K562 (cell line): ENCODE measurements around the gene LSP1. TPM values are rescaled to one million over a fixed set of nuclear protein-coding genes. Genes with fewer than 3 reads are reported as not detected.

Experiments
- ATAC-seq: fragments of 200-7000 bp; cut with Tn5 transposase; 3 replicates; pipeline ENCODE4 v1.9.1; 2020; ENCODE audit warnings: moderate library complexity
- BruUV-seq: library from RNA; stranded (reverse); fragments of 400-500 nt; replicated peaks from 2 replicates; lab custom pipeline; 2021; lab: Mats Ljungman, UMichigan
- CTCF ChIA-PET: fragments of 300-600 bp; formaldehyde crosslinking; extraction: SDS; loops from one replicate; lab custom pipeline; 2021; ENCODE audit warnings: low intra/inter-chr PET ratio; lab: Yijun Ruan, JAX
- POLR2A ChIA-PET: fragments of 300-600, 350-650 bp; sonication (Branson Sonifier 250); formaldehyde crosslinking; extraction: SDS; loops from one replicate; lab custom pipeline; 2021; ENCODE audit warnings: antibody characterized with exemption, inconsistent platforms; lab: Yijun Ruan, JAX
- DNase-seq, 4 experiments: peaks; one replicate each; pipeline versions ENCODE4 v3.0.0 to v3.0.0-alpha.2; 2011 to 2018; ENCODE audit warnings: low spot score in 3 of 4, mixed read lengths in 3 of 4; ENCODE audit errors: extremely low read depth in 1 of 4
- FAIRE-seq: peaks from 2 replicates; lab custom pipeline; 2011; peaks lifted over from hg19 to GRCh38; lab: Jason Lieb, UNC
- H2AFZ ChIP-seq: 2 replicates; pipeline ENCODE4 v1.6.0; 2011; ENCODE audit warnings: low read depth, low read length, control low read depth, inconsistent platforms
- H3K27ac ChIP-seq: fragments of 200-600 bp; 3 replicates; pipeline ENCODE4 v1.8.0; 2011; ENCODE audit warnings: low read depth, mild to moderate bottlenecking, control low read depth, inconsistent platforms, low read length, moderate library complexity, mixed read lengths; ENCODE audit errors: extremely low read depth
- H3K27me3 ChIP-seq, 2 experiments: fragments of 300-600 bp in 1 of 2; 2 replicates in 1 of 2; 3 replicates in 1 of 2; pipeline versions ENCODE4 v1.6.0 to v1.8.0; 2011; ENCODE audit warnings: inconsistent platforms in 2 of 2, low read length in 2 of 2, mild to moderate bottlenecking in 1 of 2, mixed read lengths in 1 of 2, moderate library complexity in 1 of 2; ENCODE audit not compliant: control insufficient read depth in 2 of 2, insufficient read depth in 2 of 2
- H3K36me3 ChIP-seq: fragments of 300-600 bp; 3 replicates; pipeline ENCODE4 v1.8.0; 2011; ENCODE audit warnings: mild to moderate bottlenecking, low read length, inconsistent platforms; ENCODE audit not compliant: control insufficient read depth, insufficient read depth
- H3K4me1 ChIP-seq, 2 experiments: fragments of 200-600 bp in 1 of 2; replicated peaks in 1 of 2; 2 replicates in 1 of 2; 3 replicates in 1 of 2; pipeline versions ENCODE4 v1.5.1 to v1.8.0; 2011; ENCODE audit warnings: inconsistent platforms in 2 of 2, low read length in 2 of 2, mild to moderate bottlenecking in 1 of 2, mixed read lengths in 1 of 2, moderate library complexity in 1 of 2; ENCODE audit not compliant: control insufficient read depth in 2 of 2, insufficient read depth in 2 of 2
- H3K4me2 ChIP-seq: 2 replicates; pipeline ENCODE4 v1.6.1; 2011; ENCODE audit warnings: low read length, control low read depth, inconsistent platforms, mixed read lengths; ENCODE audit not compliant: insufficient read depth
- H3K4me3 ChIP-seq: fragments of 200-600 bp; sonication (generic), shearing (Covaris generic); 2 replicates; pipeline ENCODE4 v1.5.1; 2016; ENCODE audit warnings: control low read depth, inconsistent platforms
- H3K79me2 ChIP-seq: fragments of 200-600 bp; 3 replicates; pipeline ENCODE4 v1.8.0; 2011; ENCODE audit warnings: low read length, inconsistent platforms; ENCODE audit not compliant: control insufficient read depth, insufficient read depth
- H3K9ac ChIP-seq, 2 experiments: 2 replicates each; pipeline versions ENCODE4 v1.6.0 to v1.6.1; 2011; ENCODE audit warnings: low read depth in 2 of 2, low read length in 2 of 2, control low read depth in 1 of 2, inconsistent platforms in 1 of 2, mild to moderate bottlenecking in 1 of 2, mixed read lengths in 1 of 2; ENCODE audit not compliant: insufficient read depth in 1 of 2
- H3K9me1 ChIP-seq: one replicate; pipeline ENCODE4 v1.6.0; 2011; ENCODE audit warnings: inconsistent platforms, mild to moderate bottlenecking, low read length, moderate library complexity; ENCODE audit not compliant: control insufficient read depth, insufficient read depth
- H3K9me3 ChIP-seq: replicated peaks from 2 replicates; pipeline ENCODE4 v1.5.1; 2011; ENCODE audit warnings: low read depth, low read length, inconsistent platforms; ENCODE audit not compliant: control insufficient read depth, insufficient read depth
- H4K20me1 ChIP-seq: replicated peaks from 2 replicates; pipeline ENCODE4 v1.6.1; 2011; ENCODE audit warnings: low read length, inconsistent platforms, mixed read lengths; ENCODE audit not compliant: control insufficient read depth, insufficient read depth
- ATF1 ChIP-seq, 2 experiments: fragments of 450-650 bp in 1 of 2; IDR thresholded peaks; 2 replicates each; pipeline ENCODE4 v1.6.1; 2016; ENCODE audit warnings: missing compliant biosample characterization in 1 of 2, missing genetic modification characterization in 1 of 2
- CREB3 ChIP-seq: fragments of 450-650 bp; conservative IDR thresholded peaks from 2 replicates; pipeline ENCODE4 v1.6.1; 2016; ENCODE audit warnings: missing genetic modification characterization, low read depth, mild to moderate bottlenecking, missing compliant biosample characterization, moderate library complexity
- HOMEZ ChIP-seq: fragments of 250-450 bp; sonication (Bioruptor Pico); IDR thresholded peaks from 2 replicates; pipeline ENCODE4 v1.4.0; 2020; ENCODE audit warnings: mild to moderate bottlenecking, moderate library complexity
- L3MBTL2 ChIP-seq: fragments of 450-650 bp; IDR thresholded peaks from 2 replicates; pipeline ENCODE4 v1.6.1; 2016; ENCODE audit warnings: mild to moderate bottlenecking, moderate library complexity
- NFRKB ChIP-seq: fragments of 450-650 bp; IDR thresholded peaks from 2 replicates; pipeline ENCODE4 v1.6.1; 2016; ENCODE audit warnings: low read depth
- RUNX1 ChIP-seq: sonication (generic); IDR thresholded peaks from 2 replicates; pipeline ENCODE4 v1.6.1; 2016; ENCODE audit warnings: antibody characterized with exemption, low read depth
- SMC3 ChIP-seq: conservative IDR thresholded peaks from 2 replicates; pipeline ENCODE4 v1.6.1; 2011; ENCODE audit warnings: low read depth, low read length, improper control_type of control experiment; ENCODE audit not compliant: insufficient read depth
- SP1 ChIP-seq: sonication (generic); formaldehyde crosslinking; IDR thresholded peaks from 2 replicates; pipeline ENCODE4 v1.8.1; 2022; ENCODE audit warnings: mild to moderate bottlenecking, missing genetic modification reagents
- TAF15 ChIP-seq: fragments of 200-400 bp; formaldehyde crosslinking; IDR thresholded peaks from 2 replicates; pipeline ENCODE4 v1.6.1; 2017; ENCODE audit warnings: mild to moderate bottlenecking, low read depth, low read length, moderate library complexity
- TARDBP ChIP-seq: fragments of 450-650 bp; IDR thresholded peaks from 2 replicates; pipeline ENCODE4 v1.6.1; 2016
- TCFL5 ChIP-seq: fragments of 250-450 bp; sonication (Bioruptor Pico); conservative IDR thresholded peaks from 2 replicates; pipeline ENCODE4 v1.6.1; 2021; ENCODE audit warnings: mild to moderate bottlenecking, moderate library complexity, matching md5 sums
- TGIF2 ChIP-seq: sonication (generic); formaldehyde crosslinking; IDR thresholded peaks from 2 replicates; pipeline ENCODE4 v1.8.1; 2022; ENCODE audit warnings: mild to moderate bottlenecking, missing genetic modification reagents, moderate library complexity
- ZNF696 ChIP-seq: fragments of 250-450 bp; sonication (Bioruptor Pico); conservative IDR thresholded peaks from 2 replicates; pipeline ENCODE4 v1.4.0; 2020; ENCODE audit warnings: mild to moderate bottlenecking, moderate library complexity
- WGBS: fragments of 100-300 bp; shearing (Covaris generic); methylation state at CpG from one replicate; pipeline ENCODE4 v1.1.6; 2016; ENCODE audit warnings: low coverage, mixed read lengths; ENCODE audit not compliant: insufficient coverage; ENCODE audit errors: missing lambda C conversion rate; 5-methylcytosine and 5-hydroxymethylcytosine counted together
- in situ Hi-C: fragments of 300-500 bp; cut with MboI; formaldehyde crosslinking; loops from 4 replicates; pipeline ENCODE4 v1.15.0; 2018; ENCODE audit warnings: inconsistent platforms, mixed read lengths
- intact Hi-C: fragments of 100-400 bp; cut with micrococcal nuclease; formaldehyde crosslinking; loops from 2 replicates; pipeline ENCODE4 v1.14.2; 2022
- polyA plus RNA-seq, 8 experiments: library from polyadenylated mRNA; depleted of rRNA in 4 of 8; stranded (reverse) in 5 of 8; unstranded in 3 of 8; fragments of >200 nt; fragmentation: Nextera tagmentation in 2 of 8; fragmentation: Illumina TruSeq in 1 of 8; extraction: Ambion mirVana in 2 of 8; extraction: Trizol in 1 of 8; gene quantifications; 2 replicates each; pipeline versions ENCODE4 v1.2.1 to v1.2.3, GENCODE V29; 2011 to 2014; ENCODE audit warnings: inconsistent platforms in 1 of 8, missing spikeins in 1 of 8
- total RNA-seq, 7 experiments: library from RNA; depleted of rRNA in 6 of 7; stranded (reverse); fragments of >200 nt in 6 of 7; fragmentation: Illumina TruSeq in 2 of 7; extraction: Trizol in 2 of 7; gene quantifications; 2 replicates each; pipeline versions ENCODE4 v1.2.1 to v1.2.3, GENCODE V29; 2011 to 2021; ENCODE audit warnings: low replicate concordance in 1 of 7
- TF ChIP-seq, protein P1 (sequence below): fragments of 250-450 bp; sonication (Bioruptor Pico); IDR thresholded peaks from 2 replicates; pipeline ENCODE4 v1.5.0; 2021; ENCODE audit warnings: mild to moderate bottlenecking, borderline replicate concordance
- TF ChIP-seq, protein P2 (sequence below): IDR thresholded peaks from 2 replicates; pipeline ENCODE4 v1.6.1; 2012; ENCODE audit warnings: low read depth, low read length, improper control_type of control experiment, borderline replicate concordance

Gene LSP1
- total and polyA plus RNA-seq, 9 of the 15 experiments (the other 6 are each of a cell fraction or from before 2014, with no cell fraction given) = 0.08 to 2.9 (median 0.65) TPM; not detected in 2

DNA sequence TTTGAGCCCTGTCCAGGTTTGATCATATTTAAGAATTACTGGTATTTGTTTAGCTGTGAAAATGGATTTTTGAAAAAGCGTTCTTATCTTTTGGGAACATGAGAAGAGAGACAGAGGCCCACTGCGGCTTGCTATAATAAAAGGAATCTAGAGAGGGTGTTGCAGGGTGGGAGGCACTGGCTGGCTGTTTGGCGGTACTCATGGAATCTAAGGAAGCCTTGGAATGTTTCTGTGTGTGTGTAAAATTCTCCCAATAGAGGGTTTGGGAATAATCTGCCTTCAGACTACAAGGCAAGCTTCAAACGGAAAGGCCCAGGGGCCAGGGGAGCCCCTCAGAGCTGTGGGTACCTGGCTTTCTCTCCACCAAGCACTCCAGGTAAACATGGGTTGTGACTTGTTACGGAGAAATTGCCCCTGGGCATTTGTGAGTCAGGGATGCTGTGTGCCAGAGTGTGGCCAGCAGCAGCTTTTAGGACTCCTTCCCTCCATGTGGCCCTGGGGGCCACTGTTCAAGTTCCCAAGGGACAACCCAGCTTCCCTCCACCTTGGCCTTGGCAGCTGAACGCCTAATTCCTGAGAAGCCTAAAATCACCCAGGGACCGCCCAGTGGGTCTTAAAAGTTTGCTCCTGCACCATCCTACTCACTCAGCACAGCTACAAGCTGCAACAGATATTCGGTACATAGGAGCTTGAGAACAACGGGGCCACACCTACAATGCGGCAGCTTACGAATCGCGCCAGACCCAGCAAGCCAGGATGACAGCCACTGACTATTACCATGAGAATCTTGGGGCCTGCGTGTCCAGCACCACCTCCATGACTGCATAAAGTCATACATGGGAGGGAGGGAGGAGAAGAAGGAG is 32.2 kb upstream of the LSP1 start:
- no peaks in the 10 kb centered on the region for H3K9me3 ChIP-seq
- intact Hi-C loops (no loop called here), in situ Hi-C loops (loop anchor here (5.0 kb wide), 1 partner anchor 123 kb away; the partner anchor contains the start of gene KRTAP5-6)
- no peaks in the 10 kb centered on the region; the same call in 1 of the 2 replicates for H4K20me1 ChIP-seq
- H3K27ac ChIP-seq = no peak overlapping the region
- H3K9me1 ChIP-seq = no peaks in the 10 kb centered on the region
- CTCF ChIA-PET = no interaction called here
- no TSS peak for BruUV-seq
- DNase-seq (no peak), ATAC-seq (no peak), FAIRE-seq (no peak)
- H3K79me2 ChIP-seq = no peaks in the 10 kb centered on the region
- H3K27me3 ChIP-seq = peaks cover under 1 to 11% of the 10 kb centered on the region in 2 experiments; a peak in 2 of 5 replicates
- 4% methylated on average over 14 of the region's 14 CpGs for WGBS
- no peak overlapping the region for H3K4me2 ChIP-seq
- no peak overlapping the region for H3K4me3 ChIP-seq
- POLR2A ChIA-PET = interaction anchor here (0.6 kb wide), 1 partner anchor 168 kb away, joined by 3 read pairs; no protein-coding TSS in a partner anchor
- no peak overlapping the region for H3K9ac ChIP-seq
- H2AFZ ChIP-seq = no peak overlapping the region
- H3K4me1 ChIP-seq = peaks cover 0 to 16% of the 10 kb centered on the region in 2 experiments; a peak in 2 of 5 replicates
- no peaks in the 10 kb centered on the region for H3K36me3 ChIP-seq
- TF ChIP-seq ZNF696 (CRISPR knock-in tag) = no peak
- no peak for TF ChIP-seq SMC3
- TF ChIP-seq, protein P1, sequence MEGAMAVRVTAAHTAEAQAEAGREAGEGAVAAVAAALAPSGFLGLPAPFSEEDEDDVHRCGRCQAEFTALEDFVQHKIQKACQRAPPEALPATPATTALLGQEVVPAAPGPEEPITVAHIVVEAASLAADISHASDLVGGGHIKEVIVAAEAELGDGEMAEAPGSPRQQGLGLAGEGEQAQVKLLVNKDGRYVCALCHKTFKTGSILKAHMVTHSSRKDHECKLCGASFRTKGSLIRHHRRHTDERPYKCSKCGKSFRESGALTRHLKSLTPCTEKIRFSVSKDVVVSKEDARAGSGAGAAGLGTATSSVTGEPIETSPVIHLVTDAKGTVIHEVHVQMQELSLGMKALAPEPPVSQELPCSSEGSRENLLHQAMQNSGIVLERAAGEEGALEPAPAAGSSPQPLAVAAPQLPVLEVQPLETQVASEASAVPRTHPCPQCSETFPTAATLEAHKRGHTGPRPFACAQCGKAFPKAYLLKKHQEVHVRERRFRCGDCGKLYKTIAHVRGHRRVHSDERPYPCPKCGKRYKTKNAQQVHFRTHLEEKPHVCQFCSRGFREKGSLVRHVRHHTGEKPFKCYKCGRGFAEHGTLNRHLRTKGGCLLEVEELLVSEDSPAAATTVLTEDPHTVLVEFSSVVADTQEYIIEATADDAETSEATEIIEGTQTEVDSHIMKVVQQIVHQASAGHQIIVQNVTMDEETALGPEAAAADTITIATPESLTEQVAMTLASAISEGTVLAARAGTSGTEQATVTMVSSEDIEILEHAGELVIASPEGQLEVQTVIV (CRISPR knock-in tag) = no peak
- no peak for TF ChIP-seq TAF15
- no peak for TF ChIP-seq RUNX1
- TF ChIP-seq SP1 = no peak
- TF ChIP-seq NFRKB = no peak
- TF ChIP-seq HOMEZ (CRISPR knock-in tag) = no peak
- TF ChIP-seq TARDBP = no peak
- TF ChIP-seq CREB3 (tag) = no peak
- TF ChIP-seq L3MBTL2 = no peak
- no peak for TF ChIP-seq TGIF2 (CRISPR knock-in tag)
- TF ChIP-seq, protein P2, sequence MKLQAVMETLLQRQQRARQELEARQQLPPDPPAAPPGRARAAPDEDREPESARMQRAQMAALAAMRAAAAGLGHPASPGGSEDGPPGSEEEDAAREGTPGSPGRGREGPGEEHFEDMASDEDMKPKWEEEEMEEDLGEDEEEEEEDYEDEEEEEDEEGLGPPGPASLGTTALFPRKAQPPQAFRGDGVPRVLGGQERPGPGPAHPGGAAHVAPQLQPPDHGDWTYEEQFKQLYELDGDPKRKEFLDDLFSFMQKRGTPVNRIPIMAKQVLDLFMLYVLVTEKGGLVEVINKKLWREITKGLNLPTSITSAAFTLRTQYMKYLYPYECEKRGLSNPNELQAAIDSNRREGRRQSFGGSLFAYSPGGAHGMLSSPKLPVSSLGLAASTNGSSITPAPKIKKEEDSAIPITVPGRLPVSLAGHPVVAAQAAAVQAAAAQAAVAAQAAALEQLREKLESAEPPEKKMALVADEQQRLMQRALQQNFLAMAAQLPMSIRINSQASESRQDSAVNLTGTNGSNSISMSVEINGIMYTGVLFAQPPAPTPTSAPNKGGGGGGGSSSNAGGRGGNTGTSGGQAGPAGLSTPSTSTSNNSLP = no peak
- TF ChIP-seq TCFL5 = no peak
- TF ChIP-seq ATF1 (CRISPR knock-in tag; IDR thresholded peaks at IDR 0.05) = no peak
- no peak for TF ChIP-seq ATF1 (tag; IDR thresholded peaks at IDR 0.05)
